WTC11 (cell line): Measurements from ENCODE around the gene STON2.

Experiments used
- ELF4 ChIP-seq: sonication (generic); formaldehyde crosslinking; IDR thresholded peaks from 2 replicates; pipeline ENCODE4 v1.8.1; 2022; ENCODE audit warnings: low read depth, mild to moderate bottlenecking, moderate library complexity, missing genetic modification reagents
- FOXJ3 ChIP-seq: sonication (generic); formaldehyde crosslinking; IDR thresholded peaks from 2 replicates; pipeline ENCODE4 v1.9.0; 2021; ENCODE audit warnings: missing genetic modification reagents, mild to moderate bottlenecking, borderline replicate concordance
- HMGA2 ChIP-seq: fragments of 250-450 bp; sonication (Bioruptor Pico); IDR thresholded peaks from 2 replicates; pipeline ENCODE4 v1.4.0; 2021; ENCODE audit warnings: mild to moderate bottlenecking, moderate library complexity
- NR1H2 ChIP-seq: sonication (generic); formaldehyde crosslinking; IDR thresholded peaks from 2 replicates; pipeline ENCODE4 v1.9.0; 2021; ENCODE audit warnings: mild to moderate bottlenecking, moderate library complexity, missing genetic modification reagents
- ZNF121 ChIP-seq: sonication (generic); formaldehyde crosslinking; IDR thresholded peaks from 2 replicates; pipeline ENCODE4 v1.8.0; 2023; ENCODE audit warnings: missing genetic modification reagents
- ZNF263 ChIP-seq: sonication (generic); formaldehyde crosslinking; IDR thresholded peaks from 2 replicates; pipeline ENCODE4 v1.8.1; 2022; ENCODE audit warnings: low read depth, mild to moderate bottlenecking, moderate library complexity, missing genetic modification reagents
- ZNF396 ChIP-seq: fragments of 250-450 bp; sonication (Bioruptor Pico); IDR thresholded peaks from 2 replicates; pipeline ENCODE4 v1.8.0; 2021; ENCODE audit warnings: mild to moderate bottlenecking, moderate library complexity, borderline replicate concordance
- TF ChIP-seq, protein P1 (sequence below): sonication (generic); formaldehyde crosslinking; IDR thresholded peaks from 2 replicates; pipeline ENCODE4 v1.8.0; 2022; ENCODE audit warnings: mild to moderate bottlenecking, missing genetic modification reagents
- TF ChIP-seq, protein P2 (sequence below): fragments of 200-600 bp; IDR thresholded peaks from 2 replicates; pipeline ENCODE4 v1.8.0; 2022; ENCODE audit warnings: antibody characterized with exemption
- TF ChIP-seq, protein P3 (sequence below): sonication (generic); formaldehyde crosslinking; IDR thresholded peaks from 2 replicates; pipeline ENCODE4 v1.8.1; 2023; ENCODE audit warnings: mild to moderate bottlenecking, moderate library complexity, missing genetic modification reagents
- TF ChIP-seq, protein P4 (sequence below): sonication (generic); formaldehyde crosslinking; IDR thresholded peaks from 2 replicates; pipeline ENCODE4 v1.8.1; 2022; ENCODE audit warnings: mild to moderate bottlenecking, moderate library complexity, missing genetic modification reagents
- TF ChIP-seq, protein P5 (sequence below): sonication (generic); formaldehyde crosslinking; IDR thresholded peaks from 2 replicates; pipeline ENCODE4 v1.8.0; 2023; ENCODE audit warnings: missing genetic modification reagents, mild to moderate bottlenecking, borderline replicate concordance
- TF ChIP-seq, protein P6 (sequence below): sonication (generic); formaldehyde crosslinking; IDR thresholded peaks from 2 replicates; pipeline ENCODE4 v1.8.0; 2023; ENCODE audit warnings: mild to moderate bottlenecking, missing genetic modification reagents

DNA sequence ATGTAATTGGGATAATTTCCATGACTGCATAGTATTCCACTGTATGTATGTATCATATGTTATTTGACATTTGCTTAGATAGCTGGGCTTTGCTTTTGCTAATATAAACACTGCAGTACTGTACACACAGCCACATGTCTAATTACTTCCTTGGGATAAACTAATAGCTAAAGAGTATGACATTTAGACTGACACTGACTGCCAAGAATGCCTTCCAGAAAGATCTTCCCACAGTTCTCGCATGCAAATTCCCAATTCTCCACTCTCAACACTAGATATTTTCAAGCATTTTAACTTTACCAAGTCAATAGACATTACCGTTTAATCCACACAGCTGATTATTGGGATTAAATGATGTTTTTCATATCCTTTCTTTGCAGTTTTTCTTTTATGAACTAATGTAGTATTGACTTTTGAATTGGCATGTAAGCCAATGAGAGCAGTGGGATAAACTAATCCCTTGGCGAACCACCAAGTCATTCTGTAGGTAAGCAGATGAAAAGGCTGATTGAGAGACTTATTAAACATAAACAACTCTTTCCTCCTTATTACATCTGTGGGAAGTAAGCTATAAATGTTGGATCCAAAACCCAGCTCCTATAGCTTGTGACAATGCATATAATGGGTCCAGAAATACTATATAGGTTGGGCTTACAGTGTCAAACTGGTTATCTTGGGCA lies 55.5 kb downstream of the STON2 start:
- TF ChIP-seq, protein P1, sequence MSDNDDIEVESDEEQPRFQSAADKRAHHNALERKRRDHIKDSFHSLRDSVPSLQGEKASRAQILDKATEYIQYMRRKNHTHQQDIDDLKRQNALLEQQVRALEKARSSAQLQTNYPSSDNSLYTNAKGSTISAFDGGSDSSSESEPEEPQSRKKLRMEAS: no peak
- no peak for TF ChIP-seq ZNF396 (CRISPR knock-in tag)
- TF ChIP-seq ELF4 (CRISPR knock-in tag): no peak
- TF ChIP-seq, protein P2, sequence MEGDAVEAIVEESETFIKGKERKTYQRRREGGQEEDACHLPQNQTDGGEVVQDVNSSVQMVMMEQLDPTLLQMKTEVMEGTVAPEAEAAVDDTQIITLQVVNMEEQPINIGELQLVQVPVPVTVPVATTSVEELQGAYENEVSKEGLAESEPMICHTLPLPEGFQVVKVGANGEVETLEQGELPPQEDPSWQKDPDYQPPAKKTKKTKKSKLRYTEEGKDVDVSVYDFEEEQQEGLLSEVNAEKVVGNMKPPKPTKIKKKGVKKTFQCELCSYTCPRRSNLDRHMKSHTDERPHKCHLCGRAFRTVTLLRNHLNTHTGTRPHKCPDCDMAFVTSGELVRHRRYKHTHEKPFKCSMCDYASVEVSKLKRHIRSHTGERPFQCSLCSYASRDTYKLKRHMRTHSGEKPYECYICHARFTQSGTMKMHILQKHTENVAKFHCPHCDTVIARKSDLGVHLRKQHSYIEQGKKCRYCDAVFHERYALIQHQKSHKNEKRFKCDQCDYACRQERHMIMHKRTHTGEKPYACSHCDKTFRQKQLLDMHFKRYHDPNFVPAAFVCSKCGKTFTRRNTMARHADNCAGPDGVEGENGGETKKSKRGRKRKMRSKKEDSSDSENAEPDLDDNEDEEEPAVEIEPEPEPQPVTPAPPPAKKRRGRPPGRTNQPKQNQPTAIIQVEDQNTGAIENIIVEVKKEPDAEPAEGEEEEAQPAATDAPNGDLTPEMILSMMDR: no peak
- no peak for TF ChIP-seq NR1H2 (CRISPR knock-in tag)
- TF ChIP-seq FOXJ3 (CRISPR knock-in tag): no peak
- TF ChIP-seq, protein P3, sequence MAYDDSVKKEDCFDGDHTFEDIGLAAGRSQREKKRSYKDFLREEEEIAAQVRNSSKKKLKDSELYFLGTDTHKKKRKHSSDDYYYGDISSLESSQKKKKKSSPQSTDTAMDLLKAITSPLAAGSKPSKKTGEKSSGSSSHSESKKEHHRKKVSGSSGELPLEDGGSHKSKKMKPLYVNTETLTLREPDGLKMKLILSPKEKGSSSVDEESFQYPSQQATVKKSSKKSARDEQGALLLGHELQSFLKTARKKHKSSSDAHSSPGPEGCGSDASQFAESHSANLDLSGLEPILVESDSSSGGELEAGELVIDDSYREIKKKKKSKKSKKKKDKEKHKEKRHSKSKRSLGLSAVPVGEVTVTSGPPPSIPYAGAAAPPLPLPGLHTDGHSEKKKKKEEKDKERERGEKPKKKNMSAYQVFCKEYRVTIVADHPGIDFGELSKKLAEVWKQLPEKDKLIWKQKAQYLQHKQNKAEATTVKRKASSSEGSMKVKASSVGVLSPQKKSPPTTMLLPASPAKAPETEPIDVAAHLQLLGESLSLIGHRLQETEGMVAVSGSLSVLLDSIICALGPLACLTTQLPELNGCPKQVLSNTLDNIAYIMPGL (CRISPR knock-in tag): no peak
- TF ChIP-seq, protein P4, sequence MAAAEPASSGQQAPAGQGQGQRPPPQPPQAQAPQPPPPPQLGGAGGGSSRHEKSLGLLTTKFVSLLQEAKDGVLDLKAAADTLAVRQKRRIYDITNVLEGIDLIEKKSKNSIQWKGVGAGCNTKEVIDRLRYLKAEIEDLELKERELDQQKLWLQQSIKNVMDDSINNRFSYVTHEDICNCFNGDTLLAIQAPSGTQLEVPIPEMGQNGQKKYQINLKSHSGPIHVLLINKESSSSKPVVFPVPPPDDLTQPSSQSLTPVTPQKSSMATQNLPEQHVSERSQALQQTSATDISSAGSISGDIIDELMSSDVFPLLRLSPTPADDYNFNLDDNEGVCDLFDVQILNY (CRISPR knock-in tag): no peak
- no peak for TF ChIP-seq ZNF121
- no peak for TF ChIP-seq ZNF263 (CRISPR knock-in tag)
- no peak for TF ChIP-seq HMGA2 (CRISPR knock-in tag)
- TF ChIP-seq, protein P5, sequence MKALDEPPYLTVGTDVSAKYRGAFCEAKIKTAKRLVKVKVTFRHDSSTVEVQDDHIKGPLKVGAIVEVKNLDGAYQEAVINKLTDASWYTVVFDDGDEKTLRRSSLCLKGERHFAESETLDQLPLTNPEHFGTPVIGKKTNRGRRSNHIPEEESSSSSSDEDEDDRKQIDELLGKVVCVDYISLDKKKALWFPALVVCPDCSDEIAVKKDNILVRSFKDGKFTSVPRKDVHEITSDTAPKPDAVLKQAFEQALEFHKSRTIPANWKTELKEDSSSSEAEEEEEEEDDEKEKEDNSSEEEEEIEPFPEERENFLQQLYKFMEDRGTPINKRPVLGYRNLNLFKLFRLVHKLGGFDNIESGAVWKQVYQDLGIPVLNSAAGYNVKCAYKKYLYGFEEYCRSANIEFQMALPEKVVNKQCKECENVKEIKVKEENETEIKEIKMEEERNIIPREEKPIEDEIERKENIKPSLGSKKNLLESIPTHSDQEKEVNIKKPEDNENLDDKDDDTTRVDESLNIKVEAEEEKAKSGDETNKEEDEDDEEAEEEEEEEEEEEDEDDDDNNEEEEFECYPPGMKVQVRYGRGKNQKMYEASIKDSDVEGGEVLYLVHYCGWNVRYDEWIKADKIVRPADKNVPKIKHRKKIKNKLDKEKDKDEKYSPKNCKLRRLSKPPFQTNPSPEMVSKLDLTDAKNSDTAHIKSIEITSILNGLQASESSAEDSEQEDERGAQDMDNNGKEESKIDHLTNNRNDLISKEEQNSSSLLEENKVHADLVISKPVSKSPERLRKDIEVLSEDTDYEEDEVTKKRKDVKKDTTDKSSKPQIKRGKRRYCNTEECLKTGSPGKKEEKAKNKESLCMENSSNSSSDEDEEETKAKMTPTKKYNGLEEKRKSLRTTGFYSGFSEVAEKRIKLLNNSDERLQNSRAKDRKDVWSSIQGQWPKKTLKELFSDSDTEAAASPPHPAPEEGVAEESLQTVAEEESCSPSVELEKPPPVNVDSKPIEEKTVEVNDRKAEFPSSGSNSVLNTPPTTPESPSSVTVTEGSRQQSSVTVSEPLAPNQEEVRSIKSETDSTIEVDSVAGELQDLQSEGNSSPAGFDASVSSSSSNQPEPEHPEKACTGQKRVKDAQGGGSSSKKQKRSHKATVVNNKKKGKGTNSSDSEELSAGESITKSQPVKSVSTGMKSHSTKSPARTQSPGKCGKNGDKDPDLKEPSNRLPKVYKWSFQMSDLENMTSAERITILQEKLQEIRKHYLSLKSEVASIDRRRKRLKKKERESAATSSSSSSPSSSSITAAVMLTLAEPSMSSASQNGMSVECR: no peak
- TF ChIP-seq, protein P6, sequence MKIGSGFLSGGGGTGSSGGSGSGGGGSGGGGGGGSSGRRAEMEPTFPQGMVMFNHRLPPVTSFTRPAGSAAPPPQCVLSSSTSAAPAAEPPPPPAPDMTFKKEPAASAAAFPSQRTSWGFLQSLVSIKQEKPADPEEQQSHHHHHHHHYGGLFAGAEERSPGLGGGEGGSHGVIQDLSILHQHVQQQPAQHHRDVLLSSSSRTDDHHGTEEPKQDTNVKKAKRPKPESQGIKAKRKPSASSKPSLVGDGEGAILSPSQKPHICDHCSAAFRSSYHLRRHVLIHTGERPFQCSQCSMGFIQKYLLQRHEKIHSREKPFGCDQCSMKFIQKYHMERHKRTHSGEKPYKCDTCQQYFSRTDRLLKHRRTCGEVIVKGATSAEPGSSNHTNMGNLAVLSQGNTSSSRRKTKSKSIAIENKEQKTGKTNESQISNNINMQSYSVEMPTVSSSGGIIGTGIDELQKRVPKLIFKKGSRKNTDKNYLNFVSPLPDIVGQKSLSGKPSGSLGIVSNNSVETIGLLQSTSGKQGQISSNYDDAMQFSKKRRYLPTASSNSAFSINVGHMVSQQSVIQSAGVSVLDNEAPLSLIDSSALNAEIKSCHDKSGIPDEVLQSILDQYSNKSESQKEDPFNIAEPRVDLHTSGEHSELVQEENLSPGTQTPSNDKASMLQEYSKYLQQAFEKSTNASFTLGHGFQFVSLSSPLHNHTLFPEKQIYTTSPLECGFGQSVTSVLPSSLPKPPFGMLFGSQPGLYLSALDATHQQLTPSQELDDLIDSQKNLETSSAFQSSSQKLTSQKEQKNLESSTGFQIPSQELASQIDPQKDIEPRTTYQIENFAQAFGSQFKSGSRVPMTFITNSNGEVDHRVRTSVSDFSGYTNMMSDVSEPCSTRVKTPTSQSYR (CRISPR knock-in tag): no peak
